Activated gamma-delta T cell treated with anti-CD3 and anti-CD28 coated beads, Interleukin-2, amount 50 U/mL, for 16 hours (primary cell): Measurements from ENCODE around the gene MYBPH.

Experiments
- DNase-seq: peaks from one replicate; pipeline ENCODE4 v3.0.0-alpha.2; 2020; ENCODE audit warnings: low read depth

Gene MYBPH

DNA sequence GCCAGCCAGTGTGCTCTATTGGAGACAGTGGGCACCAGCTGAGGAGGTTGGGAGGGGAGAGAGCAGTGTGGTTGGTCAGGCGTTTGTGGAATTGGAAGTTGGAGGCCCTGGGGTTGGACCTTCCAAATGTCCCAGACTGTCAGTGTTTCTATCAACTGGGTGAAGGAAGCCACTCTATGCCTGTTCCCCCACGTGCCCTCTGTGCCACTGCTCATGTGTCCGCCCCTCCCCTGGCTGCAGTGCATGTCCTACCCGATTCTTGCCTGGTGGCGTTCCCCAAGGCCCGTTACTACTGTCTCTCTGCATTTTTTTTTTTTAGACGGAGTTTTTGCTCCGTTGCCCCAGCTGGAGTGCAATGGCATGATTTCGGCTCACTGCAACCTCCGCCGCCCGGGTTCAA lies 27.0 kb downstream of the MYBPH start:
- DNase-seq, result no peak

DNA sequence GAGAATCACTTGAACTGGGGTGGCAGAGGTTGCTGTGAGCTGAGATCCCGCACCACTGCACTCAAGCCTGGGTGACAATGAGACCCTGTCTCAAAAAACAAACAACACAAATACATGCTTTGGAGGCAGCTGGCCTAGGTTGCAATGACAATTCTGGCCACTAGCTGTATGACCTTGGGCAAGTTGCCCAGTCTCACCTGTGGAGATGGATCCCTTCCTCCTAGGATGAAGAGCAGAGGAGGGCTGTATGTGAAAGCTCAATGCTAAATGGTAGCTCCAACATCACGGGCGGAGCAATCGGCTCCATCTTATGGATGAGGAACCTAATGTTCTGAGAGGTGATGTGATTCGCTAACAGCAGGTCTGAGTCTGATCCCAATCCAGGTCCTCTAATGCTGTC lies 27.5 kb downstream of the MYBPH start:
- no peak for DNase-seq

DNA sequence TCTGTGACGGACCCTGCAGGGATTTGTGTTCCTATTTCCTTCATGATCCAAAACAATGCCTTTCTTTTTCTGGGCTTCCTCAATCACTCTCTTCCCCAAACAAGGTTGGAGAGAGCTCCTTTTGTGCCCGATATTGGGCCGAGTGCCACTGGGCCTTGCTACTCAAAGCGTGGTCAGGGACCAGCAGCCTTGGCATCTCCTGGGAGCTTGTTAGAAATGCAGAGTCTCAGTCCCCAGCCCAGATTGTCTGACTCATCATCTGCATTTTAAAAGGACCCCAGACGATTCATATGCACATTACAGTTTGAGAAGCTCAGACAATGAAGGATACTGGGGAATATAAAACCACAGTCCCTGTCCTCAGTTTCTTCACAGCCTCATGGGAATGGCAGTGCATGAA lies 28.2 kb downstream of the MYBPH start:
- no peak for DNase-seq

DNA sequence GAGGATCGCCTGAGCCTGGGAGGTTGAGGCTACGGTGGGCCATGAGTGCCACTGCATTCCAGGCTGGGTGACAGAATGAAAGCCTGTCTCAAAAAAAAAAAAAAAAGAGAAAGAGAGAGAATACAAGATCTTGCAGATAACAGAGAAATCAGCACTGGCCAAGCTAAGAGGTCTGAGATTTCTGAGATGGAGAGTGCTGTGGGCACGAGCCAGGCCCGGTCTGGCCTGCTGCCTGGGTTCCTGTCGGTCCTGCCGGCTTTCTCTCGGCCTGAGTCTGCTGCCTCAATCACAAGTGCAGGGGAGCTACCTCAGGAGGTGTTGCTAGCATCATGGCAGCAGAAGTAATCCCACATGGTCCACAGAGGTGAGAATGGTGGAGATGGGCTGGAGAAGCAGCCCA lies 29.1 kb downstream of the MYBPH start:
- no peak for DNase-seq

DNA sequence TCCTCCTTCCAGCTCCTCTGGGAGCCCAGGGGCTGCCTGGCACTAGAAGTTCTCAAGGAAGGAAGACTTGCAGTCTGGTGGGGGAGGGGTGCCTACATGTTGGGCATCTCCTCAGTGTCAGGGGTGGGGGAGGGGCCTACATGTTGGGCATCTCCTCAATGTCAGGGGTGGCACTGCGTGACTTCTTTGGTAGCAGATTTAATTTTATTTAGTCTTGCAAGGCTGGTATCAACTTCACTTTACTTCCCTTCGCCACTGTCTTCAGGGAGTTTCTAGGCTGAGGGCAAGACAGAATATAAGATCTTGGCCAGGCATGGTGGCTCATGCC lies 29.6 kb downstream of the MYBPH start:
- DNase-seq, result no peak

DNA sequence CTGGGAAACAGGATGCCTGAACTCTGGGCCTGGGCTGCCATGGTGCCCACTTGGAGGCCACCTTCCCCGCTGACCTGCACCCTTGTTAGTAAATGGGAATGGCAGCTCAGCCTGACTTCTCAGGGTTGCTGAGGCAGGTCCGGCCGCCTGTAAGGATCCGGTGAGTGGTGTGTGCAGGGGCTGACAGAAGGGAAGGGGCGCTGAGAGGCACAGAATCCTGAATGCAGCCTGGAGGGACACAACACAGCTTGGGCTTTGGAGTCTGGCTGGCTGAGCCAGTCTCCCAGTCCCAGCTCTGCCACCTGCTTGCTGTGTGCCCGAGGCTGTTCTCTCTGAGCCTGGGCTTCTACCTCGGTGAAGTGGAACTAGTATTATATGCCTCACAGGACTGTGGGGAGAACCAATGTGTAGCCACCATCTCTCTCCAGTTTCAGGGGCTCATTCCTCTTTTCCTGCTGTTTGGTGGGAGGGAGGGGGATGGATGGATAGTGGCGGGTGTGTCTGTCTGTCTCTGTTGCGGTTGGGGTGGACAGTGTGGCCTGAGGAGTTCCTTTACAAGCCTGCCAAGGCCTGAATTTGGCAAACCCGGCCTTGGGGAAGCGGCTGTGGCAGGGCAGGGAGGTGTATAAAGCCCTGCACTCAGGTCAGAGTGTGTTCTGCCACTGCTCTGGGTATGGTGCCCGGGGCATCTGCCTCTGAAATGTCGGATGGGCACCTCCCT lies 30.1 kb downstream of the MYBPH start:
- DNase-seq, result no peak

DNA sequence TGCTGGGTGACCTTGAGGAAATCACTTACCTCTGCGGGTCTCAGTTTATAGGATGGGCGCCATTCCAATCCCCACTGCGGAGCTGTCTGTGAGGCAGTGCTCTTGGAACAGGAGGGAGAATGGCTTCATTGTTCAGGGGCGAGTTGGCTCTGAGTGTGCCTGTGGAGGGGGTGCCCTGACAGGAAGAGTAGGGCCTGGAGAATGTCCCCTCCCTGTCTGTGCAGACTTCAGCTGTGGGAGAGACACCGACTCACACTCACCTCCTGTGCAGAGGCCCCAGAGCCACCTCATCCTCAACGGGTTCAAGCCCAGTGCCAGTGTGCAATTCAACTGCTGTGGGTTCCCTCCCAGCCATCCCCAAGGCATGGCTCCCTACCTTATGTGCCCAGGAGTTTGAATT lies 31.0 kb downstream of the MYBPH start:
- DNase-seq, result no peak

DNA sequence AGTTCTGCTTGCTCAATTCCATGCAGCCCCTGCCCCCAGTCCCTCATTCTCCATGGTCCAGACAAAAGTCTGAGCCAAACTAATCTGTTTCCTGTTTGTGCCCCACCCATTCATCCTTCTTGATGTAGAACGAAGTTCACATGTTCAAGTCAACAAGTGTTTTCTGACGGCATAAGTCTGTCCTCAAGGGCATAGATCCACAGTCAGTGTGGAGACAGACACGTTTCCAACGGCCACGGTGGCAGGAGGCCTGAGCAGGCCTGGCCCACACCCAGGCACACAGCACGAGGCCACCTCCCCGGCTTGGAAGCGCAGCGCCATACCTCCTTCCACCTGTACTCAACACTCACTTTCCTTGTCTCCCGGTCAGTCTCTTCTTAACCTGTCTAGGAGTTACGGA lies 32.0 kb downstream of the MYBPH start:
- no peak for DNase-seq

DNA sequence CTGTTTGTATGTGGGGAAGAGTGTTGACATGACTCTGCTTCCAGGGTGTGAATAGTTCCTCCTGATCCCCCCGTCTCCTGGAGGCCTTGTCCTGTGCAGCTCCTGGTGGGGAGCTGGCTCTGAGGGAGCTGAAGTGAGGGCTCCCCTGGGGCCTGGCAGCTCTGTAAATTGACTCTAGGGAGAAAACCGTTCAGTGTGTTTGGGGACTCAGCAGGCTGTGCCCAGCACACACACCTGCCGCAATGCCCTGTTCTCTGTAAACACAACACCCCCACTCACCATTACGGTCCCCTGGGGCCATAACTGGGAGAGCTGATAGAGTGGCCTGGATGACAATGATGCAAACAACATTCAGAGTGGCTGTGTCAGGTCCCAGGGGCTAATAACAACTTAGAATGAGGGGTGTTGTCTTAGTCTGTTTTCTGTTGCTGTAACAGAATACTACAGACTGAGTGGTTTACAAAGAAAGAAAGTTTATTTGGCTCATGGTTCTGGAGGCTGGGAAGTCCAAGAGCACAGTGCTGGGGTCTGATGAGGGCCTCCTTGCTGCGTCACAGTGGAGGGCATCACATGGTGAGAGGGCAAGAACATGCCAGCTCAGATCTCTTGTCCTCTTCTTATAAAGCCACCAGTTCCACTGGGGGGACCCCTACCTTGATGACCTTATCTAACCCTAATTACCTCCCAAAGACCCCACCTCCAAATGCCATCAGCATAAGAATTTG lies 32.8 kb downstream of the MYBPH start:
- DNase-seq, result no peak

DNA sequence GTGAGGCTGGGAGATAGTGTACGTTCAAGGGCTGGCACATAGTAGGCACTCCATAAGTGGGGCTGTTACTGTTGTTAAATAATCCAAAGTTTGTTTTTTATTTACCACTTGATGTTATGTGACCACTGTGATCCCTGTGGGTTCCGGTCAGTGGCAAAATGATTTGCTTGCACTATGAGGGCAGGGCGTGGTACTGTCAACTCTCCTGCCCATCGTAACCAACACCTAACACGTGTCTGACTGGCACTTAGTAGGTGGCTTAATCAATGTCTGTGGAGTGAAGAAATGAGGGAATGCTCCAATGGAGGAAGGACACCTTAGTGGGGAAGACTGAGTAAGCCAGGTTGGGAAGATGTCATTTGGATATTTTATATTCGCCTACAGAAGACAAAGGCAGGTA lies 33.5 kb downstream of the MYBPH start:
- no peak for DNase-seq

DNA sequence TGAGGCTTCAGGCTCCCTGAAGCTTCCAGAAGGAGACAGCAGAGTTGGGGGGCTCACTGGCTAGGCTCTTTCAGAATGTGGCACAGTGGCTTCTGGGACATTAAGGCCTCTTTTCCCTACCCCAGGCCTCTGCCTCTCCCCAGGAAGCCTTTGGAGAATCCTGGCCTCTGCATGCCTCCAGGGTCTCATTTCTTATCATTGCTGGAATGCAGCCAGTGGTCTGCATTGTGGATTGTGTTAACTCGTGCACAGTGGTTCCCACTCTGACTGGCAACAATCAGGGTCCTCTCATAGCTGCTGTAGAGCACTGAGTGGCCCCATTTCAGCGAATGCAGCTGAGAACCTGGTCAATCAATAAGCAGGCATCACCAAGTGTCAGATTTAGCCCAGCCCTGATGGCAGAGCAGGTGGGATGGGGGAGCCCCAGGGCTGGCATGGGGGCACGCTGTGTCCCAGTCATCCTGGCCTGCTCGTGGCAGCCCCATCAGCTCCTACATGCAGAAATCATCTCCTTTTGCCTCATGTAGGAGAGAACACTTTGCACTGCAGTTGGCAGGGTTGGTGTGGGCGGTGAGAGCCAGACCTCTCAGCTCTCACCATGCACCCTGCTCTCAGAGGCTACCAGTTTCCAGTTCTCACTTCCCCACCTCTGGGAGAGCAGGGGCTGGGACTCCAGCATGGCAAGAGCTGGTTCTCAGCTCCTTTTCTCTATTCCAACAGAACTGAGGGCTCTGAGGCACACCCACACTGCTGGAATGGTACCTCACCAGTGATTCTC lies 34.7 kb downstream of the MYBPH start:
- DNase-seq, result no peak

DNA sequence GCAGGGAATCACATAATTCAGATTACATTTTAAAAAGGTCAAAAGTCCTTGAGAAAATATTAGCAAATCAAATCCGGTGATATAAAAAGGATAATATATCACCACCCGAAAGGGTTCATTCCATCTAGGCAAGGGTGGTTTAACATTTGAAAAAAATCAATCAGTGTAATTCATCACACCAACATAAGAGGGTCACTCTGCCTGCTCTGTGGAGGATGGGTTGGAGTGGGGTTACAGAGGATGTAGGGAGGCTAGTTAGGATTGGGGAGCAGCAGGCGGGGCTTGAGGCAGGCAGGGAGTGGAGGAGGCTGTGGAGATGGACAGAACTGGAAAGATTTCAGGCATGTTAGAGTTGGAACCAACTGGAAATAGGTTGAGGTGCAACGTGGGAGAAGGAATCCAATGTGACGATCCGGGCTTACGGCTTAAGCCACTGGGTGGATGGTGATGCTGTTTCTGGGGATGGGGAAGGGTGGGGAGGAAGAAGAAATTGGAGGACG lies 35.6 kb downstream of the MYBPH start:
- DNase-seq, result no peak

DNA sequence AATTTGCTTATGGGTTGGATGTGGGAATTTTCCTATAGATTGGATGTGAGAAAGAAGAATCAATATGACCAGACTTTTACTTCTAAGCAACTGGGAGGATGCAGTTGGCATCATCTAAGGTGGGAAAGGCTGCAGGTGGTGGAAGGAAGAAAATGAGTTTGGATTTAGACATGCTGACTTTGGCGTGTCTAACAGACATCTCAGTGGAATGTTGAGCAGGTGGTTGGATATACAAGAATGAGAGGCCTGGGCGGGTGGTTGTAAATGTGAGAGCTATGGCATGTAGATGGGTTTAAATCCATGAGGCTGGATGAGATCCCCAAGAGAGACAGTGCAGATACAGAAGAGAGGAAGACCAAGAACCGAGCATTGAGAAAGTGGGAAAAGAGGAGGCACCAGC lies 37.6 kb downstream of the MYBPH start:
- DNase-seq, result no peak

DNA sequence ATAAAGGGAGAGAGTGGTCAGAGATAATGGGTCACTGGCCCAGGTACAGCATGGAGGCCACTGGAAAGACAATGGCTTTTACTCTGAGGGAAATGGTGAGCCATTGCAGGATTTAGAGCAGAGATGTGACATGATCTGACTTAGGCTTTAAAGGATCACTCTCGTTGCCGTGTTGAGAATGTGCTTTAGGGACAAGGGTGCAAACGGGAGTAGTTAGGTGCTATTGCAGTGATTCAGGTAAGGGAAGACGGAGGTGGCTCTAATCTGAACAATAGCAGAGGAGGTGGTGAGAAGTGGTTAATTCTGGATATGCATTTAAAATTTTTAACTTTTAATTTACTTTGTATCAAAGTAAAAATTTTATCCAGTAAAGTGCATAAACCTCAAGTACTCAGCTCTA lies 38.3 kb downstream of the MYBPH start:
- DNase-seq, result no peak

DNA sequence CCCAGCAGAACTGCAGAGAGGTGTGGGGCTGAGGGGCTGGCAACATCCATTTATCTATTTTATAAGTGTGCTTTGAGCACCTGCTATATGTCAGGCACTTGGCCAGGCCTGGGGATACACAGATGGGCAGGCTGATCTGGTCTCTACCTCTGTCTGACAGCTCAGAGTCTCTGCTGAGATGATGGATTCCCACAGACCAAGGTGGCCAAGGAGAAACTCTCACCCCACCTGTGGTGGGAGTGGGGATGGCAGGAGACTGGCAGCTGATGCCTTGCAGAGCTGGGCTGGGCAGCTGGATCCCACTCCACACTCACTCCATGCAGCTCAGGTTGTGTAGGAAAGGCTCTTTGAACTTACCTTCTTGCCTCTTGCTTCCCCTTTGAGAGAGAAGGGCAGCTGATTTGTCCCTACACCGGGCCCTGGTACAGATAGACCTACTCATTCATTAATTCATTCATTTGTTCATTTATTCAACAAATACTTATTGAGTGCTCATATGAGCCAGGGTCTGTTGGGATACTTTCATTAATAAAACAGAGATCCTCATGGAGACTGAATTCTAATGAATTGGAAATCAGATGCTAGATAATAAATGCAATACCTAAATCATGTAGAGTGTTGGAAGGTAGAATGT lies 39.1 kb downstream of the MYBPH start:
- no peak for DNase-seq

DNA sequence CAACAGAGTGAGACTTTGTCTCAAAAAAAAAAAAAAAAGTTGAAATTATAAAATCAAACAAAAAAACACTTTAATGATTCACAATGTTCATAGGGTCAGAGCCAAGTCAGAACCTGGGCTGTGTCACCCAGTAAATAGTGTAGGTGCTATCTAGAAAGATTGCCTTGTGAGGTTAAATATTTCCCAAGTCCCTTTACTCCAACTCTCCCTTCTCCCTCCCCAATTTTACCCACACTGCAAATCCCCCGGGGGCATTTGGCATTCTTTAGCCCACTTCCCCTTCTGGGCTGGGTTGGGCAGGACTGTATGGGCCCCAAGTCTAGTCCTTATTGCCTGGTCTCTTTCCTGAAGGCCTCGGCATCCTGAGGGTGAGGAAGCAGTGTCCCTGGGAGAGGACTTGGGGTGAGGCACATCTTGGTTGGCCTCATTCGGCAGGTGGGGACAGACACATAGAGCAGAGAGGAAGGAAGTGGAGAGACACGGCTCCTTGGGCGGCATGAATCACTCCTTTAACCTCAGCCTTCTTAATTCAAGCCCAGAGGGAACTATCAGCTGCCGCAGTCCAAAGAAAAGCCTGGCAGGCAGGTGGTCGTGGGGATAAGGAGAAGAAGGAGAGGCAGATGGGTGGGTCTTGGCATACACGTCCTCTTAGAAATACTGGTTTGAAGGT lies 39.9 kb downstream of the MYBPH start:
- no peak for DNase-seq

DNA sequence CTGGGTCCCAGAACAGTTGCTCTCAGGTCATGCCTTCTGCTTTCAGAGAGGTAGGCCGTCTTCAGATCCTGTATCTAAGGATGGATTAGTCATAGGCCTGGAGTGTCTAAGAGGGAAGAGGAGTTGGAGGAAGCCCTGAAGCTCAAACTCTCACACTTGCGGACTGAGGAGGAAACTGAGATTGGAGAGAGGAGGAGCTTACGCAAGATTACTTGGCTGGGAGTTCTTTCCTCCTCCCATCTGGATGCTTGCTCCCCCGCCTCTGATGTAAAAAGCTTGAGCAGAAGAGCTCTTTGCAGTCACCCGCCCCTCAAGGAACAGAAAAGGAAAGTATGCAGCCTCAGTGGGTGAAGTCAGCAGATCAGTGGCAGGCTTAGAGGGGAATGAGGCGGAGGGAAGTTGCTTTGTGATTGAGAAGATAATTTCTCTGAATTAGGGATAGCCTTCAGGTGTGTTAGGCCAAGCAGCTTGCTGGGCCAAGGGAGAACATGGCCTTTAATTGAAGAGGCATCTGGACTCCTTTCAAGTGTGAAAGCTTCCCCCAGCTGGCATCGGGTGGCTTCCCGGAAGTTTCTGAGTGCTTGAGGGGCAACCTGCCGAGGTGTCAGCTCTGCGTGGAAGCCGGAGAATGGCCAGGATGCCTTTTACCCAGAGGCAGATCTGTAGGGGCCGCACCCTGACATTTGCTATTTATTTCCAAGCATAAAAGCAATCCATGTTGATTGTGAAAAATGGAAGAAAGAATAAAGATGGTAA lies 41.5 kb downstream of the MYBPH start:
- DNase-seq, result no peak

DNA sequence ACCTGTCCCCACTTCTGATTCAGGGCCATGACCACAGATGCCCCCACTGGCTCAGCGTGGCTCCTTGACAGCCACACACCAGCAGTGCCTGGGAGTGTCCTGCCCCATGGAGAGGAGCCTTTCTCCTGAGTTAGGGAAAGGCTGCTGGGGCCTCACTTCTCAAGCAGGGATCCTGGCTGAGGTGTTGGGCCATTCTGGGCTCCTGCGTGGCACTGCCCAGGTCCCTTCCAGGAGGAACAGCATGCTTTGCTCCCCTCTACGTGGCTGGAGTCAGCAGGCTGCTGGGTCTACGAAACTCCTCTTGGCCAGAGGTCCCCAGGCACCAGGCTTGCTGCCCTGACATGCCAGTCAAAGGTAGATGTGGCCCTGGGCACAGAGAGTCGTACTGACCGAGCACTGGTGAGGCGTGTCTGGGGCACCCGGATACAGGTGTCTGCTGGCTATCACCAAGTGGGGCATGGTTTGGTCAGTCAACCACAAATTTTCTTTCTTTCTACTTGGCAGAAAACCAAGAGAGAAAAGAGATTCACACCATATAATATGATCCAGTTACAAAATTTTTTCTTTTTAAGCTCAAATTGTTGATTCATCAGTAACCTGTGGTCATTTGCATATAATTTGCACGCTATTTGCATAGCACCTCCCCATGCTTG lies 44.0 kb downstream of the MYBPH start:
- no peak for DNase-seq

DNA sequence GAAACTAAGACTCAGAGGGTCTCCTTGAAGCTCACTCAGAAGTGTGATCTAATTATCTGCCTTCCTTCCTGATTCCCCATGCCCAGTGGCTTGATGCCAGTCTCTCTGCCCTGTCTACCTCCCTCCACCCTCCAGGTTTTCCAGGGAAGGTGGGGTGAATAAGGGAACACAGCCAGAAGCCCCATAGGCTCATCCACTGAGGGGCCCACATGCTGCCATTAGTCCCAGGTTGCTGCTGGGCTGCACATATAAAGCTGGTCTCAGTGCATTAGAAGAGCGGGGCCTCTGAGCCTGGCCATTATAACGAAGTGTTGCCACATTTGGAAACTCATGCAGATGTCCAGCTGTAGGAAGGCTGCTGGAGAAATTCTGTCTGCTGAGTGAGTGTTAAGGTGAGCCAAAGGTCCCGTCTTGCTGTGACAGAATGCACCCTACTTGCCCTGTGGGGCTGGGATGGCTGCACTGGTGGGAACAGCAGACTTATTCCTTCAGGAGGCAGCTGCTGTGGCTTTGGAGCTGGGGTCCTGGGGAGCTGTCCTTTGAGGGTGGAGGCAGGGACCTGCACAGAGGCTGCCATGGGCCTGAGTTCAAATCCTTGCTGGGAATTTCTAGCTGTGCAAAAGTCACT lies 45.2 kb downstream of the MYBPH start:
- no peak for DNase-seq

DNA sequence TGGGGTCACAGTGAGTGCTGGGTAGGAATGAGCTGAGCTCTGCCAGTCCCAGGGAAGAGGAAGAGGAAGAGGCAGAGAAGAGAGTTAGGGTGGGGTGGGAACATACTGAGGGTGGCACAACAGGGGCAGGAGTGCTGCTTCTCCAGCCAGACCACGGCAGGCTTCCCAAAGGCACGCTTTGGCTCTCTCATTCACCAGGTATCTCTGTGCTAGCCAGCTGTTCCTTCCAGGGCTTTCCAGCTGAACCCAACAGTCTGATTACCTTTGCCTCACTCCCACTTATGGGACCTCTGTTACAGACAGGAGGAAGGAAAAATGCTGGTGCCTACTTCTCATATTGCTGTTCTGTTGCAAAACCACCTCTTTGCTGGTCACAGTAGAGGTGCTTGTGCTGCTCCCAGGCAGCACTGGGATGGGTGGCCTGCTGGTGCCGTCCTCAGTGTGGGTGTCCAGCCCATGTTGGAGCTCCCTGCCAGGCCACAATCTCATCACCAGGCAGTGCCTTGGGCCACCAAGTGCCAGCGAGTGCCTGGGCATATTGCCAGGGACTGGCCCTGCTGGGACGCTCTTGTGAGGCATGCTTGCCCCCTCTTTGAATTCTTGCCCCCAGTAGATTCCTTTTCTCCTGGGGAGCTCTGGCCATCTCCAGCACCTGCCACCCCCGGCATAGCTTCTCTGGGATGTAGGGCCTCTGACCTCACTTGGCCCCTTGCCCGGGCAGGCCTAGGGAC lies 46.0 kb downstream of the MYBPH start:
- no peak for DNase-seq
